B cell (primary cell): Measurements from ENCODE around the gene RAB12.

Source experiments
- EZH2 ChIP-seq: IDR thresholded peaks from 2 replicates; pipeline ENCODE4 v1.6.1; 2012; ENCODE audit warnings: borderline replicate concordance, low read depth, mild to moderate bottlenecking, moderate library complexity, low read length; ENCODE audit not compliant: insufficient read depth, poor library complexity, severe bottlenecking
- TF ChIP-seq, protein P1 (sequence below): fragments of 200-600 bp; IDR thresholded peaks from one replicate; pipeline ENCODE4 v1.8.0; 2022; ENCODE audit warnings: antibody characterized with exemption, mild to moderate bottlenecking

DNA sequence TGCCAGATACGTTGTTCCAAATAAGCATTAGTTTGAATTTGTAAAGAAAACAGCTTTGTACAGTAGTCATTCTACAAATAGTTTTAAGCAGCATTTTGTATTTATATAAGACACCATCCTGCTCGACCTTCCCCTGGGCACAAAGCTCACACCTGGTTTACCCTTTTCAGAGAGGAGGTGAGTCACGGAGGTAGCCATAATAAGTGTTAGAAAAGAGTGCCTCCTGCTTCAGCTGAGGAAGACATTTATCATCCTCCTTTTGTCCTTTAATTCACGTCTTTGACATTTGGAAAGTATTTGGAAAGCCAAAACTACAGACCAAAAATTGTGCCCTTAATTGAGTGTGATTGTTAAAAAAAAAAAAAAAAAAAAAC lies 6.8 kb downstream of the RAB12 start:
- TF ChIP-seq, protein P1, sequence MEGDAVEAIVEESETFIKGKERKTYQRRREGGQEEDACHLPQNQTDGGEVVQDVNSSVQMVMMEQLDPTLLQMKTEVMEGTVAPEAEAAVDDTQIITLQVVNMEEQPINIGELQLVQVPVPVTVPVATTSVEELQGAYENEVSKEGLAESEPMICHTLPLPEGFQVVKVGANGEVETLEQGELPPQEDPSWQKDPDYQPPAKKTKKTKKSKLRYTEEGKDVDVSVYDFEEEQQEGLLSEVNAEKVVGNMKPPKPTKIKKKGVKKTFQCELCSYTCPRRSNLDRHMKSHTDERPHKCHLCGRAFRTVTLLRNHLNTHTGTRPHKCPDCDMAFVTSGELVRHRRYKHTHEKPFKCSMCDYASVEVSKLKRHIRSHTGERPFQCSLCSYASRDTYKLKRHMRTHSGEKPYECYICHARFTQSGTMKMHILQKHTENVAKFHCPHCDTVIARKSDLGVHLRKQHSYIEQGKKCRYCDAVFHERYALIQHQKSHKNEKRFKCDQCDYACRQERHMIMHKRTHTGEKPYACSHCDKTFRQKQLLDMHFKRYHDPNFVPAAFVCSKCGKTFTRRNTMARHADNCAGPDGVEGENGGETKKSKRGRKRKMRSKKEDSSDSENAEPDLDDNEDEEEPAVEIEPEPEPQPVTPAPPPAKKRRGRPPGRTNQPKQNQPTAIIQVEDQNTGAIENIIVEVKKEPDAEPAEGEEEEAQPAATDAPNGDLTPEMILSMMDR = no peak
- no peak for TF ChIP-seq EZH2
